ENCODE results near the gene TOMM40. TPM values are rescaled to one million over a fixed set of nuclear protein-coding genes. Genes with fewer than 3 reads are reported as not detected.

Gene TOMM40
- total RNA-seq, 4 donors from 2014 or later = 29.1 to 49.9 (median 41.0) TPM

DNA sequence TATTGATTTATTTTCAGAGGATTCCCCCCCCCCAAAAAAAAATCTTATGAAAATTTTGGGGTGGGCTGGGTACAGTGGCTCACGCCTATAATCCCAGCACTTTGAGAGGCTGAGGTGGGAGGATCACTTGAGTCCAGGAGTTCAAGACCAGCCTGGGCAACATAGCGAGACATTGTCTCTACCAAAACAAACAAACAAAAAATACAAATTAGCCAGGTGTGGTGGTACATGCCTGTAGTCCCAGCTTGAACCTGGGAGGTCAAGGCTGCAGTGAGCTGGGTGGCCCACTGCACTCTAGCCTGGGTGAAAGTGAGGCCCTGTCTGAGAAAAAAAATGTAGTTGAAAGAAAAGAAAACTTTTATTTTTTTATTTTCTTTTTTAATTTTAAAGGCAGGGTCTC is 27.1 kb upstream of the TOMM40 start:
- Histone ChIP-seq H3K9me3 (no peaks in the 10 kb centered on the region), H3K36me3 (peaks cover 13 to 56% (median 40%) of the 10 kb centered on the region in 4 donors), H3K27ac (replicated peaks in 1 of 4) (no peak overlapping the region), H3K4me3 (no peak overlapping the region), H3K27me3 (no peaks in the 10 kb centered on the region), H3K4me1 (peaks cover 0 to 9% (median 6%) of the 10 kb centered on the region in 4 donors)
- TF ChIP-seq POLR2AphosphoS5 (IDR thresholded peaks at IDR 0.05) (no peak), POLR2A (IDR thresholded peaks at IDR 0.05; ENCODE audit: low read depth) (no peak), EP300 (IDR thresholded peaks at IDR 0.05) (no peak)
- TF ChIP-seq, protein P1, sequence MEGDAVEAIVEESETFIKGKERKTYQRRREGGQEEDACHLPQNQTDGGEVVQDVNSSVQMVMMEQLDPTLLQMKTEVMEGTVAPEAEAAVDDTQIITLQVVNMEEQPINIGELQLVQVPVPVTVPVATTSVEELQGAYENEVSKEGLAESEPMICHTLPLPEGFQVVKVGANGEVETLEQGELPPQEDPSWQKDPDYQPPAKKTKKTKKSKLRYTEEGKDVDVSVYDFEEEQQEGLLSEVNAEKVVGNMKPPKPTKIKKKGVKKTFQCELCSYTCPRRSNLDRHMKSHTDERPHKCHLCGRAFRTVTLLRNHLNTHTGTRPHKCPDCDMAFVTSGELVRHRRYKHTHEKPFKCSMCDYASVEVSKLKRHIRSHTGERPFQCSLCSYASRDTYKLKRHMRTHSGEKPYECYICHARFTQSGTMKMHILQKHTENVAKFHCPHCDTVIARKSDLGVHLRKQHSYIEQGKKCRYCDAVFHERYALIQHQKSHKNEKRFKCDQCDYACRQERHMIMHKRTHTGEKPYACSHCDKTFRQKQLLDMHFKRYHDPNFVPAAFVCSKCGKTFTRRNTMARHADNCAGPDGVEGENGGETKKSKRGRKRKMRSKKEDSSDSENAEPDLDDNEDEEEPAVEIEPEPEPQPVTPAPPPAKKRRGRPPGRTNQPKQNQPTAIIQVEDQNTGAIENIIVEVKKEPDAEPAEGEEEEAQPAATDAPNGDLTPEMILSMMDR (IDR thresholded peaks at IDR 0.05) = no peak
- no peak for DNase-seq (ENCODE audit: extremely low spot score)
- 94% methylated on average over 2 of the region's 2 CpGs for WGBS
- intact Hi-C loops (cut with DNase I) = no loop called here

DNA sequence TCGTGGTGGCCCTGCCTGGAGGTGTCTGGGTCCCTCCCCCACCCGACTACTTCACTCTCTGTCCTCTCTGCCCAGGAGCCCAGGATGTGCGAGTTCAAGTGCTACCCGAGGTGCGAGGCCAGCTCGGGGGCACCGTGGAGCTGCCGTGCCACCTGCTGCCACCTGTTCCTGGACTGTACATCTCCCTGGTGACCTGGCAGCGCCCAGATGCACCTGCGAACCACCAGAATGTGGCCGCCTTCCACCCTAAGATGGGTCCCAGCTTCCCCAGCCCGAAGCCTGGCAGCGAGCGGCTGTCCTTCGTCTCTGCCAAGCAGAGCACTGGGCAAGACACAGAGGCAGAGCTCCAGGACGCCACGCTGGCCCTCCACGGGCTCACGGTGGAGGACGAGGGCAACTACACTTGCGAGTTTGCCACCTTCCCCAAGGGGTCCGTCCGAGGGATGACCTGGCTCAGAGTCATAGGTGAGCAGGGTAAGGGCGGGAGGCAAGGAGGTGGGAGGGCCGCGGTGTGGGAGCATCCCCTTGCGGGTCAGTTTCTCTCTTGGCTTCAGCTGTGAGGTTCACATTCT is 25.8 kb upstream of the TOMM40 start:
- intact Hi-C loops (cut with DNase I) = no loop called here
- DNase-seq (ENCODE audit: extremely low spot score) = no peak
- Histone ChIP-seq H3K27me3 (no peaks in the 10 kb centered on the region), H3K4me1 (peaks cover 0 to 18% (median 10%) of the 10 kb centered on the region in 4 donors), H3K4me3 (no peak overlapping the region), H3K27ac (replicated peaks in 1 of 4) (no peak overlapping the region), H3K36me3 (peaks cover 13 to 49% (median 36%) of the 10 kb centered on the region in 4 donors), H3K9me3 (no peaks in the 10 kb centered on the region)
- TF ChIP-seq POLR2A (IDR thresholded peaks at IDR 0.05; ENCODE audit: low read depth) (no peak), EP300 (IDR thresholded peaks at IDR 0.05) (no peak), POLR2AphosphoS5 (IDR thresholded peaks at IDR 0.05) (no peak)
- TF ChIP-seq, protein P1 (IDR thresholded peaks at IDR 0.05) = no peak
- 90% methylated on average over 20 of the region's 27 CpGs for WGBS

DNA sequence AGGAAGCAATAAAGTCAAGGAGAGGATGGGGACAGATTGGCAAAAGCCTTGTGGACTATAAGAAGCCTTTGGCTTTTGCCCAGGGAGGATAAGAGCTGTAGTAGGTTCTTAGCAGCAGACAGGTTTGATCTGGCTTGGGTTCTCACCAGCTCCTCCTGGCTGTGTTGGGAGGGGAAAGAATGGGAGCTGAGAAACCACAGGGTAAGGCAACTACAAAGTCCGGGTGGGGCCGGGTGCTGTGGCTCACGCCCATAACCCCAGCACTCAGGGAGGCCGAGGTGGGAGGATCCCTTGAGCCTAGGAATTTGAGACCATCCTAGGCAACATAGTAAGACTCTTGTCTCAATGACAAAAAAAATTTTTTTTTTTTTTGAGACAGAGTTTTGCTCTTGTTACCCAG is 24.4 kb upstream of the TOMM40 start:
- Histone ChIP-seq H3K4me1 (peaks cover 0 to 27% (median 17%) of the 10 kb centered on the region in 4 donors), H3K4me3 (no peak overlapping the region), H3K27ac (replicated peaks in 1 of 4) (peak overlapping the region in 2 of 4 donors; percentile 1 to 14), H3K27me3 (no peaks in the 10 kb centered on the region), H3K9me3 (no peaks in the 10 kb centered on the region), H3K36me3 (peaks cover 17 to 56% (median 36%) of the 10 kb centered on the region in 4 donors)
- intact Hi-C loops (cut with DNase I) = no loop called here
- 84% methylated on average over 4 of the region's 4 CpGs for WGBS
- DNase-seq (ENCODE audit: extremely low spot score) = no peak
- TF ChIP-seq POLR2A (IDR thresholded peaks at IDR 0.05; ENCODE audit: low read depth) = no peak
- no peak for TF ChIP-seq EP300 (IDR thresholded peaks at IDR 0.05)
- no peak for TF ChIP-seq POLR2AphosphoS5 (IDR thresholded peaks at IDR 0.05)
- TF ChIP-seq, protein P1 (IDR thresholded peaks at IDR 0.05) = no peak

DNA sequence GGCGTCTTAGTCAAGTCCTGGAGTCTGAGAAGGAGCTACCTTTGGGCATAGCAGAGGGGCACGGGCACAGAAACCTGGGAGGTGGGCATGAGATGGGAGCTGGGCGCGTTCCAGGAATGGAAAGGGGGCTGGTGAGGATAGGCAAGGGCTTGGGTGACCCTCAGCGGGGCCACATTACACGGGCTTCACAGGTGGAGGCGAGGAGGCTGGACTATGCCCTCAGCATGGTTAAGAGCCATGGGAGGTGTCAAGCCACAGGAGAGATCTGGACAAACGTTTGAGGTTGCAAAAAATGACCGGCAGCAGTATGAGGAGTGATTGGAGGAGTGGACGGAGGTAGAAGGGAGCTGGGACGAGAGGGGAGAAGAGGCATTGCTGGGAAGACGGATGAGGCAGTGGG is 23.5 kb upstream of the TOMM40 start:
- Histone ChIP-seq H3K27me3 (no peaks in the 10 kb centered on the region), H3K4me1 (peaks cover 0 to 27% (median 18%) of the 10 kb centered on the region in 4 donors), H3K36me3 (peaks cover 21 to 65% (median 46%) of the 10 kb centered on the region in 4 donors), H3K27ac (replicated peaks in 1 of 4) (peak overlapping the region in 2 of 4 donors; percentile 16 to 48), H3K9me3 (no peaks in the 10 kb centered on the region), H3K4me3 (no peak overlapping the region)
- TF ChIP-seq POLR2A (IDR thresholded peaks at IDR 0.05; ENCODE audit: low read depth) (no peak), EP300 (IDR thresholded peaks at IDR 0.05) (no peak), POLR2AphosphoS5 (IDR thresholded peaks at IDR 0.05) (no peak)
- TF ChIP-seq, protein P1 (IDR thresholded peaks at IDR 0.05) = no peak
- no peak for DNase-seq (ENCODE audit: extremely low spot score)
- WGBS = 87% methylated on average over 12 of the region's 12 CpGs
- intact Hi-C loops (cut with DNase I) = no loop called here

Data from esophagus muscularis mucosa (tissue), 4 donors.